ENCODE results near the gene PEF1.

PEF1 gene

GRCh38 chr1:31600641-31601040 is 44.0 kb downstream of the PEF1 start:
- H3K27me3 ChIP-seq (ENCODE audit: control insufficient read depth, insufficient read depth, low read length) = no peaks in the 10 kb centered on the region
- H3K9me3 ChIP-seq (ENCODE audit: control insufficient read depth, insufficient read depth, low read depth, low read length) = no peaks in the 10 kb centered on the region
- H3K4me1 ChIP-seq (ENCODE audit: control insufficient read depth, insufficient read depth, low read length) = no peaks in the 10 kb centered on the region
- H3K36me3 ChIP-seq (ENCODE audit: control insufficient read depth, insufficient read depth, low read length) = no peaks in the 10 kb centered on the region
- H3K4me3 ChIP-seq (ENCODE audit: low read depth, low read length) = no peak overlapping the region
- H3K9ac ChIP-seq (ENCODE audit: low read length) = no peak overlapping the region
- no peak overlapping the region for H3K27ac ChIP-seq (ENCODE audit: low read depth, low read length)

GRCh38 chr1:31598980-31599379 is 45.7 kb downstream of the PEF1 start:
- Histone ChIP-seq H3K27ac (ENCODE audit: low read depth, low read length) (no peak overlapping the region), H3K9ac (ENCODE audit: low read length) (no peak overlapping the region), H3K9me3 (ENCODE audit: control insufficient read depth, insufficient read depth, low read depth, low read length) (no peaks in the 10 kb centered on the region), H3K4me1 (ENCODE audit: control insufficient read depth, insufficient read depth, low read length) (no peaks in the 10 kb centered on the region), H3K27me3 (ENCODE audit: control insufficient read depth, insufficient read depth, low read length) (no peaks in the 10 kb centered on the region), H3K36me3 (ENCODE audit: control insufficient read depth, insufficient read depth, low read length) (no peaks in the 10 kb centered on the region), H3K4me3 (ENCODE audit: low read depth, low read length) (no peak overlapping the region)

GRCh38 chr1:31596737-31597097 is 48.0 kb downstream of the PEF1 start:
- Histone ChIP-seq H3K27ac (ENCODE audit: low read depth, low read length) (no peak overlapping the region), H3K36me3 (ENCODE audit: control insufficient read depth, insufficient read depth, low read length) (no peaks in the 10 kb centered on the region), H3K4me1 (ENCODE audit: control insufficient read depth, insufficient read depth, low read length) (peaks cover 3% of the 10 kb centered on the region), H3K9ac (ENCODE audit: low read length) (no peak overlapping the region), H3K27me3 (ENCODE audit: control insufficient read depth, insufficient read depth, low read length) (peaks cover 9% of the 10 kb centered on the region), H3K9me3 (ENCODE audit: control insufficient read depth, insufficient read depth, low read depth, low read length) (no peaks in the 10 kb centered on the region), H3K4me3 (ENCODE audit: low read depth, low read length) (no peak overlapping the region)

- no peak overlapping the region for H3K27ac ChIP-seq (ENCODE audit: low read depth, low read length)
- peaks cover 15% of the 10 kb centered on the region for H3K27me3 ChIP-seq (ENCODE audit: control insufficient read depth, insufficient read depth, low read length)
- H3K9me3 ChIP-seq (ENCODE audit: control insufficient read depth, insufficient read depth, low read depth, low read length) = no peaks in the 10 kb centered on the region
- no peak overlapping the region for H3K4me3 ChIP-seq (ENCODE audit: low read depth, low read length)
- H3K9ac ChIP-seq (ENCODE audit: low read length) = no peak overlapping the region
- H3K4me1 ChIP-seq (ENCODE audit: control insufficient read depth, insufficient read depth, low read length) = peaks cover 5% of the 10 kb centered on the region
- H3K36me3 ChIP-seq (ENCODE audit: control insufficient read depth, insufficient read depth, low read length) = no peaks in the 10 kb centered on the region
These were observed 48.6 kb downstream of the PEF1 start for GRCh38 chr1:31595836-31596736.

GRCh38 chr1:31593770-31594632 is 50.7 kb downstream of the PEF1 start:
- no peak overlapping the region for H3K27ac ChIP-seq (ENCODE audit: low read depth, low read length)
- no peaks in the 10 kb centered on the region for H3K36me3 ChIP-seq (ENCODE audit: control insufficient read depth, insufficient read depth, low read length)
- no peak overlapping the region for H3K4me3 ChIP-seq (ENCODE audit: low read depth, low read length)
- peaks cover 5% of the 10 kb centered on the region for H3K4me1 ChIP-seq (ENCODE audit: control insufficient read depth, insufficient read depth, low read length)
- no peaks in the 10 kb centered on the region for H3K9me3 ChIP-seq (ENCODE audit: control insufficient read depth, insufficient read depth, low read depth, low read length)
- peaks cover 22% of the 10 kb centered on the region for H3K27me3 ChIP-seq (ENCODE audit: control insufficient read depth, insufficient read depth, low read length)
- no peak overlapping the region for H3K9ac ChIP-seq (ENCODE audit: low read length)

GRCh38 chr1:31593136-31593665 is 51.5 kb downstream of the PEF1 start:
- H3K27ac ChIP-seq (ENCODE audit: low read depth, low read length) = no peak overlapping the region
- no peaks in the 10 kb centered on the region for H3K36me3 ChIP-seq (ENCODE audit: control insufficient read depth, insufficient read depth, low read length)
- H3K9me3 ChIP-seq (ENCODE audit: control insufficient read depth, insufficient read depth, low read depth, low read length) = no peaks in the 10 kb centered on the region
- no peak overlapping the region for H3K4me3 ChIP-seq (ENCODE audit: low read depth, low read length)
- peaks cover 27% of the 10 kb centered on the region for H3K27me3 ChIP-seq (ENCODE audit: control insufficient read depth, insufficient read depth, low read length)
- peaks cover 9% of the 10 kb centered on the region for H3K4me1 ChIP-seq (ENCODE audit: control insufficient read depth, insufficient read depth, low read length)
- no peak overlapping the region for H3K9ac ChIP-seq (ENCODE audit: low read length)

- Histone ChIP-seq H3K4me3 (ENCODE audit: low read depth, low read length) (no peak overlapping the region), H3K27ac (ENCODE audit: low read depth, low read length) (no peak overlapping the region), H3K9ac (ENCODE audit: low read length) (no peak overlapping the region), H3K4me1 (ENCODE audit: control insufficient read depth, insufficient read depth, low read length) (peaks cover 17% of the 10 kb centered on the region), H3K36me3 (ENCODE audit: control insufficient read depth, insufficient read depth, low read length) (no peaks in the 10 kb centered on the region), H3K9me3 (ENCODE audit: control insufficient read depth, insufficient read depth, low read depth, low read length) (no peaks in the 10 kb centered on the region), H3K27me3 (ENCODE audit: control insufficient read depth, insufficient read depth, low read length) (peaks cover 28% of the 10 kb centered on the region)
These were observed 52.5 kb downstream of the PEF1 start for GRCh38 chr1:31592132-31592531.

GRCh38 chr1:31591425-31592093 is 53.1 kb downstream of the PEF1 start:
- H3K4me1 ChIP-seq (ENCODE audit: control insufficient read depth, insufficient read depth, low read length) = peaks cover 17% of the 10 kb centered on the region
- no peaks in the 10 kb centered on the region for H3K36me3 ChIP-seq (ENCODE audit: control insufficient read depth, insufficient read depth, low read length)
- H3K27ac ChIP-seq (ENCODE audit: low read depth, low read length) = no peak overlapping the region
- peaks cover 28% of the 10 kb centered on the region for H3K27me3 ChIP-seq (ENCODE audit: control insufficient read depth, insufficient read depth, low read length)
- H3K4me3 ChIP-seq (ENCODE audit: low read depth, low read length) = no peak overlapping the region
- H3K9me3 ChIP-seq (ENCODE audit: control insufficient read depth, insufficient read depth, low read depth, low read length) = no peaks in the 10 kb centered on the region
- H3K9ac ChIP-seq (ENCODE audit: low read length) = no peak overlapping the region

- Histone ChIP-seq H3K4me1 (ENCODE audit: control insufficient read depth, insufficient read depth, low read length) (peaks cover 17% of the 10 kb centered on the region), H3K9me3 (ENCODE audit: control insufficient read depth, insufficient read depth, low read depth, low read length) (no peaks in the 10 kb centered on the region), H3K36me3 (ENCODE audit: control insufficient read depth, insufficient read depth, low read length) (no peaks in the 10 kb centered on the region), H3K27me3 (ENCODE audit: control insufficient read depth, insufficient read depth, low read length) (peaks cover 28% of the 10 kb centered on the region), H3K9ac (ENCODE audit: low read length) (no peak overlapping the region), H3K27ac (ENCODE audit: low read depth, low read length) (no peak overlapping the region), H3K4me3 (ENCODE audit: low read depth, low read length) (peak overlapping the region; percentile 44)
These were observed 55.7 kb downstream of the PEF1 start for GRCh38 chr1:31588751-31589515.

- Histone ChIP-seq H3K4me1 (ENCODE audit: control insufficient read depth, insufficient read depth, low read length) (peaks cover 20% of the 10 kb centered on the region), H3K27me3 (ENCODE audit: control insufficient read depth, insufficient read depth, low read length) (peaks cover 28% of the 10 kb centered on the region), H3K9me3 (ENCODE audit: control insufficient read depth, insufficient read depth, low read depth, low read length) (no peaks in the 10 kb centered on the region), H3K9ac (ENCODE audit: low read length) (peak overlapping the region; percentile 5), H3K4me3 (ENCODE audit: low read depth, low read length) (no peak overlapping the region), H3K36me3 (ENCODE audit: control insufficient read depth, insufficient read depth, low read length) (no peaks in the 10 kb centered on the region), H3K27ac (ENCODE audit: low read depth, low read length) (no peak overlapping the region)
These were observed 56.8 kb downstream of the PEF1 start for GRCh38 chr1:31587720-31588423.
